Transverse colon (tissue), 4 donors: ENCODE results near the gene CFLAR. TPM values are rescaled to one million over a fixed set of nuclear protein-coding genes. Genes with fewer than 3 reads are reported as not detected.

Experiments used
- DNase-seq: peaks from one replicate; pipeline ENCODE4 v3.0.0-alpha.2; 2019
- H3K27ac ChIP-seq, 4 donors: fragments of 200-600 bp; sonication (generic); 2 replicates each; pipeline ENCODE4 v1.5.1; 2016 to 2018; ENCODE audit warnings: inconsistent platforms in 4 of 4
- H3K27me3 ChIP-seq: fragments of 200-600 bp; sonication (generic); 2 replicates; pipeline ENCODE4 v1.5.1; 2017; ENCODE audit warnings: inconsistent platforms
- H3K36me3 ChIP-seq, 4 donors: fragments of 200-600 bp; sonication (generic); 2 replicates each; pipeline ENCODE4 v1.5.1; 2017 to 2019; ENCODE audit warnings: inconsistent platforms in 4 of 4
- H3K4me1 ChIP-seq, 4 donors: fragments of 200-600 bp; sonication (generic); 2 replicates each; pipeline ENCODE4 v1.5.1; 2017 to 2020; ENCODE audit warnings: inconsistent platforms in 4 of 4
- H3K4me3 ChIP-seq, 4 donors: fragments of 200-600 bp; sonication (generic); 1 replicate in 1 of 4; 2 replicates in 3 of 4; pipeline versions ENCODE4 v1.5.1 to v1.6.1; 2017 to 2019; ENCODE audit warnings: inconsistent platforms in 4 of 4
- H3K9me3 ChIP-seq, 2 donors: fragments of 200-600 bp; sonication (generic); 2 replicates each; pipeline ENCODE4 v1.5.1; 2017 to 2019; ENCODE audit warnings: inconsistent platforms in 2 of 2
- CTCF ChIP-seq, 5 experiments: fragments of 200-600 bp in 3 of 5; fragments of 450-650 bp in 2 of 5; sonication (generic) in 3 of 5; IDR thresholded peaks; 1 replicate in 2 of 5; 2 replicates in 3 of 5; pipeline ENCODE4 v1.5.1; 2016 to 2017; ENCODE audit warnings: antibody characterized with exemption in 5 of 5, inconsistent platforms in 3 of 5, mild to moderate bottlenecking in 2 of 5, moderate library complexity in 1 of 5
- EP300 ChIP-seq: sonication (generic); formaldehyde crosslinking; IDR thresholded peaks from one replicate; pipeline ENCODE4 v1.6.1; 2017; ENCODE audit warnings: antibody characterized with exemption, low read depth
- POLR2A ChIP-seq: fragments of 450-650 bp; IDR thresholded peaks from one replicate; pipeline ENCODE4 v1.6.1; 2016; ENCODE audit warnings: antibody characterized with exemption, mild to moderate bottlenecking, moderate library complexity
- POLR2AphosphoS5 ChIP-seq, 3 donors: sonication (generic); formaldehyde crosslinking; IDR thresholded peaks; one replicate each; pipeline ENCODE4 v1.6.1; 2016; ENCODE audit warnings: antibody characterized with exemption in 3 of 3
- WGBS, 2 donors: methylation state at CpG; one replicate each; pipeline ENCODE4 v1.1.5; 2018; ENCODE audit warnings: low coverage in 1 of 2; 5-methylcytosine and 5-hydroxymethylcytosine counted together
- in situ Hi-C, 4 donors: fragments of 200-750 bp; cut with MboI; loops; one replicate each; pipeline versions ENCODE4 v1.15.0 to v1.15.1; 2017; ENCODE audit warnings: low sequenced_read_pairs in 3 of 4, low pct_ligation_motif_present in 1 of 4, low pct_unique_long_range_greater_than_20kb in 1 of 4
- intact Hi-C: fragments of 100-400 bp; cut with DNase I; formaldehyde crosslinking; loops from one replicate; pipeline ENCODE4 v1.15.1; 2023; ENCODE audit warnings: low total_unique reads
- total RNA-seq, 4 donors: library from RNA; depleted of rRNA; stranded (reverse); fragments of >200 nt; gene quantifications; one replicate each; pipeline ENCODE4 v1.1.0, GENCODE V29; 2016

The CFLAR gene
- total RNA-seq, 4 donors from 2014 or later = 148 to 449 (median 323) TPM

GRCh38 chr2:201107624-201108023 is 8.3 kb upstream of the CFLAR start:
- no peak for DNase-seq
- H3K4me3 ChIP-seq = no peak overlapping the region
- H3K36me3 ChIP-seq = no peaks in the 10 kb centered on the region

GRCh38 chr2:201108341-201108740 is 7.6 kb upstream of the CFLAR start:
- intact Hi-C loops (no loop called here), in situ Hi-C loops (no loop called here)
- no peaks in the 10 kb centered on the region for H3K27me3 ChIP-seq
- H3K9me3 ChIP-seq = no peaks in the 10 kb centered on the region
- 93 to 95% methylated on average over 2 of the region's 2 CpGs for WGBS, 2 donors
- H3K27ac ChIP-seq = no peak overlapping the region
- TF ChIP-seq EP300 (no peak), POLR2AphosphoS5 (IDR thresholded peaks at IDR 0.05) (no peak), CTCF (IDR thresholded peaks at IDR 0.05) (no peak)
- DNase-seq = no peak
- H3K36me3 ChIP-seq = no peaks in the 10 kb centered on the region
- no peak overlapping the region for H3K4me3 ChIP-seq
- no peaks in the 10 kb centered on the region for H3K4me1 ChIP-seq

More at GRCh38 chr2:201107624-201108023, 8.3 kb upstream of the CFLAR start:
- intact Hi-C loops = no loop called here
- no peak for TF ChIP-seq POLR2AphosphoS5 (IDR thresholded peaks at IDR 0.05)
- TF ChIP-seq CTCF (IDR thresholded peaks at IDR 0.05) = no peak
- no peak for TF ChIP-seq EP300
- TF ChIP-seq POLR2A = no peak
- Histone ChIP-seq H3K27ac (no peak overlapping the region), H3K4me1 (no peaks in the 10 kb centered on the region), H3K27me3 (no peaks in the 10 kb centered on the region), H3K9me3 (no peaks in the 10 kb centered on the region)
- WGBS, 2 donors = 96 to 100% methylated on average over 1 to 2 of the region's 2 CpGs
- in situ Hi-C loops = no loop called here

- H3K27me3 ChIP-seq = no peaks in the 10 kb centered on the region
These were observed 6.8 kb upstream of the CFLAR start for GRCh38 chr2:201109186-201109585.

GRCh38 chr2:201110615-201111014 is 5.3 kb upstream of the CFLAR start:
- DNase-seq = no peak
- intact Hi-C loops (no loop called here), in situ Hi-C loops (no loop called here)
- peaks cover 0 to 13% (median 0%) of the 10 kb centered on the region in 4 donors for H3K4me1 ChIP-seq
- H3K4me3 ChIP-seq = no peak overlapping the region
- H3K27ac ChIP-seq = no peak overlapping the region
- H3K36me3 ChIP-seq = no peaks in the 10 kb centered on the region
- no peaks in the 10 kb centered on the region for H3K9me3 ChIP-seq
- TF ChIP-seq EP300 (no peak), CTCF (IDR thresholded peaks at IDR 0.05) (no peak), POLR2A (no peak), POLR2AphosphoS5 (IDR thresholded peaks at IDR 0.05) (no peak)
- H3K27me3 ChIP-seq = no peaks in the 10 kb centered on the region

More at GRCh38 chr2:201109186-201109585, 6.8 kb upstream of the CFLAR start:
- 90% methylated on average over 4 of the region's 4 CpGs for WGBS, 2 donors
- Histone ChIP-seq H3K9me3 (no peaks in the 10 kb centered on the region), H3K4me3 (no peak overlapping the region), H3K36me3 (no peaks in the 10 kb centered on the region), H3K4me1 (no peaks in the 10 kb centered on the region), H3K27ac (no peak overlapping the region)
- in situ Hi-C loops = no loop called here
- intact Hi-C loops = no loop called here
- DNase-seq = no peak
- no peak for TF ChIP-seq EP300
- TF ChIP-seq POLR2AphosphoS5 (IDR thresholded peaks at IDR 0.05) = no peak
- no peak for TF ChIP-seq CTCF (IDR thresholded peaks at IDR 0.05)
- TF ChIP-seq POLR2A = no peak
